BJ (cell line): ENCODE measurements around the gene TNRC6A. TPM values are rescaled to one million over a fixed set of nuclear protein-coding genes. Genes with fewer than 3 reads are reported as not detected.

Experiments
- CTCF ChIA-PET: fragments of 350-600 bp; formaldehyde crosslinking; extraction: SDS; loops from one replicate; lab custom pipeline; 2021; ENCODE audit warnings: antibody characterized with exemption, inconsistent platforms; lab: Yijun Ruan, JAX
- POLR2A ChIA-PET: fragments of 300-600 bp; sonication (Branson Sonifier 250); formaldehyde crosslinking; extraction: SDS; loops from one replicate; lab custom pipeline; 2021; ENCODE audit warnings: antibody characterized with exemption; lab: Charles Lee
- DNase-seq: peaks from one replicate; pipeline ENCODE4 v3.0.0-alpha.2; 2011; ENCODE audit warnings: low read depth
- H3K27me3 ChIP-seq: 2 replicates; pipeline ENCODE4 v1.6.0; 2011; ENCODE audit warnings: low read length; ENCODE audit not compliant: control insufficient read depth, insufficient read depth
- H3K36me3 ChIP-seq: 2 replicates; pipeline ENCODE4 v1.5.1; 2011; ENCODE audit warnings: low read length; ENCODE audit not compliant: control insufficient read depth, insufficient read depth
- H3K4me3 ChIP-seq: 2 replicates; pipeline ENCODE4 v1.5.1; 2011; ENCODE audit warnings: low read depth, mild to moderate bottlenecking, control low read depth, low read length
- CTCF ChIP-seq: IDR thresholded peaks from 2 replicates; pipeline ENCODE4 v1.5.1; 2011; ENCODE audit warnings: low read depth, mild to moderate bottlenecking, control low read depth, inconsistent platforms, low read length, moderate library complexity; ENCODE audit not compliant: insufficient read depth
- polyA plus RNA-seq: library from polyadenylated mRNA; depleted of rRNA; stranded (reverse); fragments of >200 nt; gene quantifications from 2 replicates; pipeline ENCODE4 v1.2.3, GENCODE V29; 2011

The TNRC6A gene
- polyA plus RNA-seq, 1 experiment: 44.8 TPM

GRCh38 chr16:24771132-24771778 lies 41.8 kb downstream of the TNRC6A start:
- Histone ChIP-seq H3K4me3 (no peak overlapping the region), H3K36me3 (peaks cover 1% of the 10 kb centered on the region; the same call in 1 of the 2 replicates), H3K27me3 (no peaks in the 10 kb centered on the region)
- ChIA-PET CTCF (no interaction called here), POLR2A (no interaction called here)
- TF ChIP-seq CTCF: no peak
- no peak for DNase-seq

DNA sequence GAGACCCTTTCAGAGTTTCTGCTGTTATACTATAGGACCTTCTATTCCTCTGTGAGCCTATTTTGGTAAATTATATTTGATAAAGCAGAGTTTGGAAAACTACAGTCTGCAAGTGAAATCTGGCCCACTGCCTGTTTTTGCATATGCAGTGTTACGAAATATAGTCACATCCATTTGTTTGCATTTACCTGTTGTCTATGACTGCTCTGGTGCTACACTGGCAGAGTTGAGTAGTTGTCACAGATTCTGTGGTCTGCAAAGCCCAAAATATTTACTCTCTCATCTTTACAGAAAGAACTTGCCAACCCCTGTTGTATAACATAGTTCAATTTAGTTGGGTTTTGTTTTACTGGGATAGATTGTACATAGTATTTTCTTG lies 42.3 kb downstream of the TNRC6A start:
- Histone ChIP-seq H3K4me3 (no peak overlapping the region), H3K36me3 (peaks cover 1% of the 10 kb centered on the region), H3K27me3 (no peaks in the 10 kb centered on the region)
- TF ChIP-seq CTCF: no peak
- CTCF ChIA-PET: no interaction called here
- POLR2A ChIA-PET: no interaction called here
- DNase-seq: no peak

GRCh38 chr16:24773771-24774427 lies 44.4 kb downstream of the TNRC6A start:
- no peak for DNase-seq
- ChIA-PET CTCF (interaction anchor here (1.1 kb wide), 1 partner anchor 9 kb away, joined by 3 read pairs; no protein-coding TSS in a partner anchor), POLR2A (no interaction called here)
- TF ChIP-seq CTCF: no peak
- Histone ChIP-seq H3K27me3 (no peaks in the 10 kb centered on the region), H3K36me3 (peaks cover 1% of the 10 kb centered on the region), H3K4me3 (no peak overlapping the region)

- H3K36me3 ChIP-seq: peaks cover 1% of the 10 kb centered on the region
Observed at GRCh38 chr16:24774510-24774909, 45.1 kb downstream of the TNRC6A start.

More at GRCh38 chr16:24774510-24774909, 45.1 kb downstream of the TNRC6A start:
- H3K27me3 ChIP-seq: no peaks in the 10 kb centered on the region
- no peak for DNase-seq
- TF ChIP-seq CTCF: no peak
- ChIA-PET POLR2A (no interaction called here), CTCF (interaction anchor here (1.1 kb wide), 1 partner anchor 8 kb away, joined by 3 read pairs; no protein-coding TSS in a partner anchor)
- H3K4me3 ChIP-seq: no peak overlapping the region
